ENCODE data around the gene CTAG1B. TPM values are rescaled to one million over a fixed set of nuclear protein-coding genes. Genes with fewer than 3 reads are reported as not detected.

CTAG1B gene
- total and polyA plus RNA-seq, 2 donors (not counting 3 experiments of a cell fraction or from before 2014, with no cell fraction given) = not detected

DNA sequence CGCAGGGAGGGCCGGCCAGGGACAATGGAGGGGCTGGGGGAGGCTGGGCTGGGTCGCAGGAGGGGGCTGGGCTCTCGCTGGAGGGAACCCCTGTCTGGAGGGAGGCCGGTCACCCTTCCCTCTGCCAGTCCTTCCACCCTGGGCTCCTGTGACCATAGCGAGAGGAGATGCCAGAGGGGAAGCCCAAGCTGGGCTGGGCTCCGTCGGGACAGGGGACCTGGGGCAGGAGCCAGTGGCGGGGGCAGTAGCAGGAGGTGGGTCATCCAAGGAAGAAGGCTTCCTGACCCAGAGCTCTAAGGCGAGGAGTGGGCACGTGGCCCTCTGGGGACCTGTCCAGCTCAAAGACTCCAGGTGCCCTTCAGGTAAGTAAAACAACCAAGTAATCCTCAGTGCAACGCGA is 16.9 kb downstream of the CTAG1B start:
- no peak for FAIRE-seq
- Histone ChIP-seq H3K4me2 (ENCODE audit: insufficient read depth, low read length) (no peak overlapping the region), H3K4me1 (ENCODE audit: control insufficient read depth, extremely low read depth, insufficient read depth, low read length) (peaks cover 6% of the 10 kb centered on the region), H3K9ac (replicated peaks; ENCODE audit: extremely low read depth, insufficient read depth, low read length) (no peak overlapping the region), H3K9me3 (replicated peaks; ENCODE audit: control insufficient read depth, insufficient read depth, low read length) (no peaks in the 10 kb centered on the region), H2AFZ (ENCODE audit: low read depth, low read length) (no peak overlapping the region), H3K36me3 (ENCODE audit: control insufficient read depth in 2 of 2, extremely low read depth in 1 of 2, insufficient read depth in 2 of 2, low read length in 2 of 2) (no peaks in the 10 kb centered on the region), H3K79me2 (ENCODE audit: control insufficient read depth, insufficient read depth, low read length) (no peaks in the 10 kb centered on the region), H4K20me1 (replicated peaks; ENCODE audit: control insufficient read depth, extremely low read depth, insufficient read depth, low read length) (no peaks in the 10 kb centered on the region), H3K27ac (ENCODE audit: insufficient read depth, low read depth, low read length) (no peak overlapping the region), H3K9me1 (replicated peaks; ENCODE audit: control insufficient read depth, extremely low read depth, insufficient read depth, low read length) (no peaks in the 10 kb centered on the region), H3K4me3 (replicated peaks in 1 of 3; ENCODE audit: insufficient read depth in 1 of 3, low read depth in 1 of 3, low read length in 3 of 3) (no peak overlapping the region), H3K27me3 (ENCODE audit: control insufficient read depth in 2 of 2, insufficient read depth in 2 of 2, low read length in 2 of 2) (no peaks in the 10 kb centered on the region)
- BruUV-seq (replicated peaks) = no TSS peak
- ChIA-PET POLR2A (no interaction called here), CTCF (no interaction called here)
- intact Hi-C loops (cut with micrococcal nuclease) = no loop called here
- TF ChIP-seq POLR2AphosphoS5 (IDR thresholded peaks at IDR 0.05; ENCODE audit: insufficient read depth, low read depth, low read length) = no peak
- TF ChIP-seq, protein P1, sequence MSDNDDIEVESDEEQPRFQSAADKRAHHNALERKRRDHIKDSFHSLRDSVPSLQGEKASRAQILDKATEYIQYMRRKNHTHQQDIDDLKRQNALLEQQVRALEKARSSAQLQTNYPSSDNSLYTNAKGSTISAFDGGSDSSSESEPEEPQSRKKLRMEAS (IDR thresholded peaks at IDR 0.05; ENCODE audit: insufficient read depth, insufficient read length) = no peak
- TF ChIP-seq FOS (IDR thresholded peaks at IDR 0.05; ENCODE audit: borderline replicate concordance, insufficient read depth, low read length) = no peak
- dilution Hi-C loops (cut with MboI; ENCODE audit: extremely low pct_ligation_motif_present, low sequenced_read_pairs) = no loop called here
- no peak for DNase-seq (ENCODE audit: low read depth, low spot score)

DNA sequence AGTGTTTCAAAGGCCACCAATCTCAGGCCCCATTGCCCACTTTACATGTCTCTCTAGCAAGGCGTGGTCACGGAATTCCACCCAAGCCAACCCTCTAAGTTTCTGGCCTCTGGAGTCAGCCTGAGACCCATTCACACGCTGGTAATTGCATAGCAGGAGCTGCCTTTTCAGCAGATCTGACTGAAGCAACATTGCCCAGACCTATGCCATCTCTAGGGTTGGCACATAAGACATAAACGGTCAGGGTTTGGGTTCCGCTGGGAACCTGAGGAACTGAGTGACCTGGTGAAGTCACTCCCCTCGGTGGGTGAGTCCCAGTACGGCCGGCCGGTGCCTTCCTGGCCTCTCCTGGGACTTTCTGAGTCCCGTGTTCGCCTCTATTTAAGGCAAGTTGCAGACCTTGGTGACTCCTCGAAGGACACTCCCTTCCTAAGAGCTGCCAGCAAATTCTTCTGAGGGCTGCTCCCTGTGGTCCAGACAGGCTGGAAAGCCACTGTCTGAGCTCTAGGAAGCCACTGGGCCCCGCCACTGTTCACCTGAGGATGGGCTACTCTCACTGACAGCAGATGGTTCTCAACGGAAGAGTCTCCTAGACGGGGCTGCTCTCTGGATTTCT is 18.2 kb downstream of the CTAG1B start:
- no peak for DNase-seq (ENCODE audit: low read depth, low spot score)
- dilution Hi-C loops (cut with MboI; ENCODE audit: extremely low pct_ligation_motif_present, low sequenced_read_pairs) (no loop called here), intact Hi-C loops (cut with micrococcal nuclease) (no loop called here)
- Histone ChIP-seq H2AFZ (ENCODE audit: low read depth, low read length) (no peak overlapping the region), H3K36me3 (ENCODE audit: control insufficient read depth in 2 of 2, extremely low read depth in 1 of 2, insufficient read depth in 2 of 2, low read length in 2 of 2) (no peaks in the 10 kb centered on the region), H3K27ac (ENCODE audit: insufficient read depth, low read depth, low read length) (no peak overlapping the region), H3K4me1 (ENCODE audit: control insufficient read depth, extremely low read depth, insufficient read depth, low read length) (peaks cover 6% of the 10 kb centered on the region), H3K4me3 (replicated peaks in 1 of 3; ENCODE audit: insufficient read depth in 1 of 3, low read depth in 1 of 3, low read length in 3 of 3) (no peak overlapping the region), H3K79me2 (ENCODE audit: control insufficient read depth, insufficient read depth, low read length) (no peaks in the 10 kb centered on the region), H3K9ac (replicated peaks; ENCODE audit: extremely low read depth, insufficient read depth, low read length) (no peak overlapping the region), H3K27me3 (ENCODE audit: control insufficient read depth in 2 of 2, insufficient read depth in 2 of 2, low read length in 2 of 2) (peaks cover 0 to 9% of the 10 kb centered on the region in 2 experiments), H3K4me2 (ENCODE audit: insufficient read depth, low read length) (no peak overlapping the region), H3K9me1 (replicated peaks; ENCODE audit: control insufficient read depth, extremely low read depth, insufficient read depth, low read length) (no peaks in the 10 kb centered on the region), H3K9me3 (replicated peaks; ENCODE audit: control insufficient read depth, insufficient read depth, low read length) (no peaks in the 10 kb centered on the region), H4K20me1 (replicated peaks; ENCODE audit: control insufficient read depth, extremely low read depth, insufficient read depth, low read length) (no peaks in the 10 kb centered on the region)
- CTCF ChIA-PET = no interaction called here
- BruUV-seq (replicated peaks) = no TSS peak
- TF ChIP-seq POLR2A (IDR thresholded peaks at IDR 0.05; ENCODE audit: low read depth, low read length) (no peak), GATA2 (IDR thresholded peaks at IDR 0.05; ENCODE audit: insufficient read depth, insufficient read length, low read depth, low read length) (no peak), EZH2 (IDR thresholded peaks at IDR 0.05; ENCODE audit: borderline replicate concordance, low read depth, low read length, severe bottlenecking) (no peak), FOS (IDR thresholded peaks at IDR 0.05; ENCODE audit: borderline replicate concordance, insufficient read depth, low read length) (no peak), POLR2AphosphoS5 (IDR thresholded peaks at IDR 0.05; ENCODE audit: insufficient read depth, low read depth, low read length) (no peak), MYC (IDR thresholded peaks at IDR 0.05; ENCODE audit: low read depth, low read length) (no peak), JUN (IDR thresholded peaks at IDR 0.05; ENCODE audit: borderline replicate concordance, insufficient read depth, insufficient read length, low read depth) (no peak)
- TF ChIP-seq, protein P2, sequence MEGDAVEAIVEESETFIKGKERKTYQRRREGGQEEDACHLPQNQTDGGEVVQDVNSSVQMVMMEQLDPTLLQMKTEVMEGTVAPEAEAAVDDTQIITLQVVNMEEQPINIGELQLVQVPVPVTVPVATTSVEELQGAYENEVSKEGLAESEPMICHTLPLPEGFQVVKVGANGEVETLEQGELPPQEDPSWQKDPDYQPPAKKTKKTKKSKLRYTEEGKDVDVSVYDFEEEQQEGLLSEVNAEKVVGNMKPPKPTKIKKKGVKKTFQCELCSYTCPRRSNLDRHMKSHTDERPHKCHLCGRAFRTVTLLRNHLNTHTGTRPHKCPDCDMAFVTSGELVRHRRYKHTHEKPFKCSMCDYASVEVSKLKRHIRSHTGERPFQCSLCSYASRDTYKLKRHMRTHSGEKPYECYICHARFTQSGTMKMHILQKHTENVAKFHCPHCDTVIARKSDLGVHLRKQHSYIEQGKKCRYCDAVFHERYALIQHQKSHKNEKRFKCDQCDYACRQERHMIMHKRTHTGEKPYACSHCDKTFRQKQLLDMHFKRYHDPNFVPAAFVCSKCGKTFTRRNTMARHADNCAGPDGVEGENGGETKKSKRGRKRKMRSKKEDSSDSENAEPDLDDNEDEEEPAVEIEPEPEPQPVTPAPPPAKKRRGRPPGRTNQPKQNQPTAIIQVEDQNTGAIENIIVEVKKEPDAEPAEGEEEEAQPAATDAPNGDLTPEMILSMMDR (IDR thresholded peaks at IDR 0.05; ENCODE audit: extremely low read depth in 1 of 2, insufficient read depth in 1 of 2, low read depth in 1 of 2, low read length in 2 of 2) = no peak
- TF ChIP-seq, protein P1 (IDR thresholded peaks at IDR 0.05; ENCODE audit: insufficient read depth, insufficient read length) = no peak
- FAIRE-seq = no peak
- POLR2A ChIA-PET = no interaction called here
